ENCODE measurements around the gene C6orf15.

The C6orf15 gene

GRCh38 chr6:31129130-31129529 lies 16.8 kb upstream of the C6orf15 start:
- DNase-seq: no peak

- DNase-seq: peak; percentile 80 to 86
Measured at GRCh38 chr6:31128093-31128676, 15.8 kb upstream of the C6orf15 start.

DNA sequence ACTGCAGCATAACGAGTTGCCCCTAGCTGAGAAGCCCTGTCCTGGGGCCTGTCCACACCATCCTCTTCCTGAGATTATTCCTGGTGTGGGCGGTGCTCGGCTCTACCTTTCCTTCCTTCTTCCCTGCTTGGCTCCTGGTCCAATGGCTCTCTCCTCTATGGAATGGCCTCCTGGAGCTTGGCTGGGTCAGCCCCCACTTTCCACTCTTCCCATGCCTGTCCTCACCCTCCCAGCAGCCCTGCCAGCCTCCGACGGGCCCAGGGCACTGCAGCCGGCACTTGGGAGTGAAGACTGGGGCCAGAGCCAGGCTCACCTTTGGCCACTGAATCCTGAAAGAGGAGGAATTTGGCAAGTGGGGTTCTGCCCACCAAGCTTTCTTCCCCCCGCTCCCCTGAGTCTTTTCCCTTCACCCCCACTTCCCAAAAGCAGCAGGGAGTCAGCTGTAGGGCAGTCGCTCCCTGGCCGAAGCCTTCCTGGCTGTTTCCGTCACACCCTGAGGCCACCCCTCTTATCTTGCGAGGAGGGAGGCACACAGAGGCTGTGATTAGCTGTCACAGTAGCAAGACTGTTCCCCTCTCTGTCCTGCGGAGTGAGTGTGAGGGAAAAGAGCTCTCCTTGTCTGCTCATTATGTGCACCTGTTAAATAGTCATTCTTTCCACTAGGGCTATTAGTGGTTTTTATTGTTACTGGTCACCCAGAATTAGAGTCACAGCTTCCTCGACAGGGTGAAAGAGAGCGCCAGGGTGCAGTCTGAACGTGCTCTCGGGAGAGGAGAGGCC lies 14.2 kb upstream of the C6orf15 start:
- DNase-seq: no peak

DNA sequence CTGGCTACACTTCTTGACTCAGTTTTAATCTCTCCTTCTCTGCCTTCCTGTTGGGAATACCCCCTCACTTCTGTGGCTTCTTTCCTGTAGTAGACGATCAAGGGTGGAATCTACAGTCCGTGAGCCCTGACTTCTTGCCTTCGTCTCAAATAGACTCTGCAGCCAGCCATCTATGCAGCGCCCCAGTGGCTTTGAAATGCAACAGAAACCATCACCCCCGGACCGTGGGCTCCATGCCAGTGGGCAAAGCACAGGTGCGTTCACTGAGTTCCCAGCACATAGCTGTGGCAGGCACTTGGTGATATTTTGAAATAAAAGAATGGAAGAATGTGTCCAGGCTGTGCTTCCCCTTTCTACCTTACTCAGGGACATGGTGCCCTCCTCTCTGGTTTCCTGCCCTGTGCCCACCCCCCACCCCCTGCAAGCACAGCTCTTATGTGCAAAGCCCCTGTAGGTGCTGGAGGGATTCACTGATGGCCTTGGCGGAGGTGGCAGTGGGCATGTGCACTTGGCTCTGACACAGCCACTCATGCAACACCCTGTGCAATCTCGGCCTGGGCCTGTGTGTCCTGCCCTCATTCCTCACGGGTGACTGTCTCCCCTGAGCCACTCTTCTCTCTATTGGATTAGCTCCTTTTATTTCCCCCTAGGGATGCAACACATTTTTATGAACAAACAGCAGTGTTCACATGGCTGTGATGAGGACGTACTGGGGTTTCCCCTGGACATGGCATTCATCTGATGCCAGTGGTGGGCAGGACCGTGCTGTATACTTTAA lies 13.4 kb upstream of the C6orf15 start:
- no peak for DNase-seq

- no peak for DNase-seq
Measured at GRCh38 chr6:31125162-31125561, 12.8 kb upstream of the C6orf15 start.

- DNase-seq: no peak
Measured at GRCh38 chr6:31122791-31123706, 10.7 kb upstream of the C6orf15 start.

- DNase-seq: no peak
Measured at GRCh38 chr6:31121131-31121790, 8.9 kb upstream of the C6orf15 start.

DNA sequence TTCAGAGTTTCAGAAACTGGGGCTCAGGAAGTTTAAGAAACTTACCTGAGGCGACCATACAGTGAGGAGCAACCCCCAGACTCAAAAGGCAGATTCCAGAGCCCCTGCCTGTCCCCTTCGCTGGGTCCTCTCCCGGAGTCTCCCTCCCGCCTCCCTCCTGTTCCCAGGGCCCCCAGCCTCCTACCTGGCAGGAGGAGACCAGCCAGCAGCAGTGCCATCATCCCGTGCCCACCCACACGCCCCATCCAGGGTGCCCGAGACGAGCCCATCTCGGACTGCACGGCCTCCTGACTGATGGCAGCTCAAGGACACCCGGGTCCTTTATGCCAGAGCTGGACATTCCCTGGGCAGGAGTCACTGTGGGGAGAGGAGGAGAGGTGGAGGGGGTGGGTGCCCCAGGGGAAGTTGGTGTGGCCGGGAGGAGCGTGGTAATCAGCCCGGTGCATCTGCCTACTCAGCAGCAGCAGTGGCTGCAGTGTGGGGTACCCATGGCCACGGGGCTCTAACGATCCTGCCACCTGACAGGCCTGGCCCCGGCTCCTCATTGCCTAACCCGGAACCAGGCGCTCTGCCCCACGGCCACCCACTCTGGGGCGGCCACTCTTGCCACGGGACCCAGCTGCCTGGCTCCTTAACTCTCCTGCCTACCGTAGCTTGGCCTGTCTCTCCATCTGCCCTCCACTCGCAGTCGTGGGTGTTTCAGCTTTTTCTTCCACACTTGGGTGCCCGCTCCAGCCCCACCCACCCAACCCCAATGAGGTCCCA lies 8.0 kb upstream of the C6orf15 start, which contains the start of gene CDSN:
Gene CDSN (minus strand): TSS at position 296 of the 765 bp plus-strand sequence. CDS start 27 bp downstream, at position 269.
- no peak for DNase-seq

DNA sequence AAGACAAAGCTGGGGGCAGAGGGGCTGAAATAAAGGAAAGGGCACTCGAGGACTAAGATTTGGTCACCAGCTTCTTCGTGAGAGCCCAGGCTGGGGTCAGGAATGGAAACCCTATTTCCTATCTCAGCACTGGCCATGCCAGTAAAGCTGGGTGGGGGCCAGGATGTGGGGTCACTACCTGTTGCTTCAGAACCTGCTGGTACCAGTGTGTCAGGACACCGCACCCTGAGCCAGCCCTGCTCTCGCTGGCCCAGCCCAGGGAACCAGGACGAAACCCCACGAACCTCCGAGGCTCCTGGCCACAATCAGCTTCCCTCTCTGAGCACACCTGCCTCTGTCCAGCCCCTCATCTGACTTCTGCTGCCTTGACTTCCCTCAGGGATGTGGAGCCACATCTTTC lies 5.8 kb upstream of the C6orf15 start:
- no peak for DNase-seq

GRCh38 chr6:31116661-31117385 lies 4.4 kb upstream of the C6orf15 start:
- DNase-seq: no peak

- DNase-seq: no peak
Measured at GRCh38 chr6:31115941-31116560, 3.7 kb upstream of the C6orf15 start.

GRCh38 chr6:31114970-31115849 lies 2.8 kb upstream of the C6orf15 start:
- DNase-seq: no peak

- DNase-seq: no peak
Measured at GRCh38 chr6:31114541-31114878, 2.1 kb upstream of the C6orf15 start, which contains the start of gene PSORS1C1. Gene PSORS1C1, plus strand, starts transcription at chr6:31114800. Its CDS starts 14,833 bp downstream, at chr6:31129633.

GRCh38 chr6:31113861-31114540 lies 1.6 kb upstream of the C6orf15 start:
- no peak for DNase-seq

- DNase-seq: no peak
Measured at GRCh38 chr6:31111712-31112111, 663 bp downstream of the C6orf15 start.

- no peak for DNase-seq
Measured at GRCh38 chr6:31110825-31111582, 1.4 kb downstream of the C6orf15 start.

DNA sequence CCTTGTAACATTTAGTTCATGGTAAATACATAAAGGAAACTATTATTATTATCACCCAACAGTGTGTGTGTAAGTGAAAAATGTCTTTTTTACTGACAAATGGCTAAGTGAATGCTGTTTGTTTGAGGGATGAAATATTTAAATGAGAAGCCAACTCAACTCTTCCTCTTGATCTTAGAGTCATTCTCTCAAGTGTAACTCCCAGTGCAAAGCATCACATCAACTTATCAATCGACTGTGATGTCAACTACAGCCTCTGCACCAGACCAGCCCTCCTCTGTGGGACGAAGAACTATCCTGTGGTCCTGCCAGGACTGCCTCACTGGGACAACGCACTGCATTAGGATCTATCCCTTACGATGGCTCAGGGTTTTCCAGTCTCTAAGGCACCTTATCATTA lies 5.3 kb downstream of the C6orf15 start:
- no peak for DNase-seq

- no peak for DNase-seq
Measured at GRCh38 chr6:31103136-31103535, 9.2 kb downstream of the C6orf15 start.
